Breast epithelium (tissue), 3 donors: ENCODE measurements around the gene TRPM2.

Source experiments
- CTCF ChIP-seq, 3 donors: fragments of 450-650 bp; IDR thresholded peaks; one replicate each; pipeline ENCODE4 v1.5.1; 2016 to 2017; ENCODE audit warnings: antibody characterized with exemption in 3 of 3, mild to moderate bottlenecking in 3 of 3, moderate library complexity in 3 of 3
- POLR2A ChIP-seq: fragments of 450-650 bp; IDR thresholded peaks from one replicate; pipeline ENCODE4 v1.6.1; 2016; ENCODE audit warnings: antibody characterized with exemption, mild to moderate bottlenecking, moderate library complexity

DNA sequence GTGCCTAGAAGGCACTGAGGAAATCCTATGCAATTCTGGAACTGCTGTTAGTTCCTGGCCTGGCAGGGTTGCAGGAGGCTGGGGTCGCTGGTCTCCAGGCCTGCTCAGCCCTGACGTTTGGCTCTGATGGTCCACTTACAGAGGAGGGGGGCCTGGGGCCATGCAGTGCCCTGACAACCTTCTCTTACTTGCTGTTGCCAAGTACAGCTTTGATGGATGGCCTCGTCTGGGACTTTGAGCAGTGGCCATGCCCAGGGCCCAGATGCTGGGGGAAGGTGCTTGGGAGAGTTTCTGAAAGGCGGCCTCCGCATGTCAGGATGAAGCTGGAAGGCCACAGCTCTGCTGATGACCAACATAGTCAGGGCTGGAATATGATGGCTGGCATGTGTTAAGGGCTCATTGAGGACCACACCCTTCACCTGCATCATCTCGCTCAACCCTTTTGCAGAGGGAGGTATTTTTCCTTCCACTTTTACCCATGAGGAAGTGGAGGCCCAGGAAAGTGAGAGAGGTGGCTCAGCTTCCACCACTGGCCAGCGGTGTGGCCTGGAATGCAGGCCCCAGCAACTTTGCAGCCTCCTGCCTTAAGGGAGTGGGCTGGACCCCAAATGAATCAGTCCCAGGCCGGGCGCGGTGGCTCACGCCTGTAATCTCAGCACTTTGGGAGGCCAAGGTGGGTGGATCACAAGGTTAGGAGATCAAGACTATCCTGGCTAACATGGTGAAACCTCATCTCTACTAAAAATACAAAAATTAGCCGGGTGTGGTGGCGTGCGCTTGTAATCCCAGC lies 67.2 kb downstream of the TRPM2 start:
- no peak for TF ChIP-seq CTCF (IDR thresholded peaks at IDR 0.05)
- no peak for TF ChIP-seq POLR2A
